Activated T-helper 1 cell treated with Interleukin-2 at 50 U/mL for 16 hours (primary cell): ENCODE results near the gene PDZD8.
"Not testable (repeated sequence)": the region's sequence is repeated elsewhere in the genome, so short reads cannot be mapped to it uniquely, and the experiment has no call there.

ENCODE experiments used
- DNase-seq: peaks from one replicate; pipeline ENCODE4 v3.0.0-alpha.2; 2020; ENCODE audit warnings: low read depth

The PDZD8 gene

GRCh38 chr10:117290872-117291271, 84.4 kb downstream of the PDZD8 start:
- not testable (repeated sequence) for DNase-seq

- no peak for DNase-seq
Measured at GRCh38 chr10:117284716-117285494, 90.3 kb downstream of the PDZD8 start.

- DNase-seq = no peak
Measured at GRCh38 chr10:117277675-117278074, 97.6 kb downstream of the PDZD8 start.

GRCh38 chr10:117275121-117275520, 100.1 kb downstream of the PDZD8 start:
- no peak for DNase-seq

GRCh38 chr10:117274509-117274908, 100.7 kb downstream of the PDZD8 start:
- no peak for DNase-seq

GRCh38 chr10:117273980-117274379, 101.3 kb downstream of the PDZD8 start:
- no peak for DNase-seq

- DNase-seq = no peak
Measured at GRCh38 chr10:117272195-117273076, 102.8 kb downstream of the PDZD8 start.

GRCh38 chr10:117271427-117271826, 103.8 kb downstream of the PDZD8 start:
- DNase-seq = no peak

GRCh38 chr10:117268907-117269306, 106.3 kb downstream of the PDZD8 start:
- DNase-seq = no peak

GRCh38 chr10:117268258-117268657, 107.0 kb downstream of the PDZD8 start:
- DNase-seq = no peak

- DNase-seq = no peak
Measured at GRCh38 chr10:117266812-117267211, 108.4 kb downstream of the PDZD8 start.

- DNase-seq = no peak
Measured at GRCh38 chr10:117266400-117266799, 108.8 kb downstream of the PDZD8 start.

- DNase-seq = no peak
Measured at GRCh38 chr10:117264782-117265181, 110.5 kb downstream of the PDZD8 start.

- DNase-seq = no peak
Measured at GRCh38 chr10:117262903-117263293, 112.3 kb downstream of the PDZD8 start.

GRCh38 chr10:117262291-117262902, 112.8 kb downstream of the PDZD8 start:
- no peak for DNase-seq

GRCh38 chr10:117261501-117261900, 113.7 kb downstream of the PDZD8 start:
- DNase-seq = no peak

GRCh38 chr10:117260084-117260483, 115.2 kb downstream of the PDZD8 start:
- no peak for DNase-seq

- DNase-seq = no peak
Measured at GRCh38 chr10:117259279-117259678, 116.0 kb downstream of the PDZD8 start.

GRCh38 chr10:117257721-117258120, 117.5 kb downstream of the PDZD8 start:
- DNase-seq = no peak

GRCh38 chr10:117256910-117257309, 118.3 kb downstream of the PDZD8 start:
- DNase-seq = no peak

GRCh38 chr10:117255835-117256460, 119.3 kb downstream of the PDZD8 start:
- no peak for DNase-seq
